Esophagus muscularis mucosa (tissue), 3 donors: ENCODE measurements around the gene UACA.

ENCODE experiments used
- POLR2A ChIP-seq: fragments of 450-650 bp; IDR thresholded peaks from one replicate; pipeline ENCODE4 v1.6.1; 2017; ENCODE audit warnings: antibody characterized with exemption, moderate library complexity, mild to moderate bottlenecking, low read depth
- POLR2AphosphoS5 ChIP-seq, 2 donors: sonication (generic); formaldehyde crosslinking; IDR thresholded peaks; one replicate each; pipeline ENCODE4 v1.6.1; 2017; ENCODE audit warnings: antibody characterized with exemption in 2 of 2
- TF ChIP-seq, protein P1 (sequence below), 3 experiments: fragments of 200-600 bp in 2 of 3; fragments of 450-650 bp in 1 of 3; sonication (generic) in 2 of 3; IDR thresholded peaks; one replicate each; pipeline ENCODE4 v1.5.1; 2017 to 2019; ENCODE audit warnings: antibody characterized with exemption in 3 of 3, mild to moderate bottlenecking in 2 of 3, moderate library complexity in 1 of 3

DNA sequence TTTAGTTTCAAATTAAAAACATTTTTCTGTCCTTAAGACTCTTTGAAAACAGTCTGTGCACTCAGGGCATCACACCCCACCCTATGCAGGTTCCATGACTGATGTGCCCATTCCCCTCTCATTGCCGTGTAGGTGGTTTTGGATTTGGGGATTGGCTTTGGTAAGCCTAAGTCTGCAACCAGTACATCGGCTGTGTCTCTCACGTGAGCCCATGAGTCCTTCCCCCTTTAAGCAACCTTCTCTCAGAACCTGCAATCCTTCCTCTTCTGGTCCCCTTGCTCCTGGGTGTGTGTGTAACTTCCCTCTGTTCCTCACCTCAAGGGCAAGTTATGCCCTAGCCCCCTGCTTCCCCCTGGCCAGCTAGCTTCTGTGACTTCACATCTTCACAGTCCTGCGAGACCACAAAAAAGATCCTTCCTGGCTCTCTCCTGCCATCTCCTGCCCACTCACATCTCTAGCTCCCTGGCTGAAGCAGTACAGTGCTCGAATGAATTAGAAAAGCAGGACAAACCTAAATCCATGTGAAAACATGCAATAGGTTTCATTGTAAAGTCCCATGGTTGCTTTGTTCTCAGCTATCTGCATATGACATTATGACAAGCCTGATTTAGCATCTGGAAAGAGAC, 126.7 kb downstream of the UACA start:
- TF ChIP-seq, protein P1, sequence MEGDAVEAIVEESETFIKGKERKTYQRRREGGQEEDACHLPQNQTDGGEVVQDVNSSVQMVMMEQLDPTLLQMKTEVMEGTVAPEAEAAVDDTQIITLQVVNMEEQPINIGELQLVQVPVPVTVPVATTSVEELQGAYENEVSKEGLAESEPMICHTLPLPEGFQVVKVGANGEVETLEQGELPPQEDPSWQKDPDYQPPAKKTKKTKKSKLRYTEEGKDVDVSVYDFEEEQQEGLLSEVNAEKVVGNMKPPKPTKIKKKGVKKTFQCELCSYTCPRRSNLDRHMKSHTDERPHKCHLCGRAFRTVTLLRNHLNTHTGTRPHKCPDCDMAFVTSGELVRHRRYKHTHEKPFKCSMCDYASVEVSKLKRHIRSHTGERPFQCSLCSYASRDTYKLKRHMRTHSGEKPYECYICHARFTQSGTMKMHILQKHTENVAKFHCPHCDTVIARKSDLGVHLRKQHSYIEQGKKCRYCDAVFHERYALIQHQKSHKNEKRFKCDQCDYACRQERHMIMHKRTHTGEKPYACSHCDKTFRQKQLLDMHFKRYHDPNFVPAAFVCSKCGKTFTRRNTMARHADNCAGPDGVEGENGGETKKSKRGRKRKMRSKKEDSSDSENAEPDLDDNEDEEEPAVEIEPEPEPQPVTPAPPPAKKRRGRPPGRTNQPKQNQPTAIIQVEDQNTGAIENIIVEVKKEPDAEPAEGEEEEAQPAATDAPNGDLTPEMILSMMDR (IDR thresholded peaks at IDR 0.05) = no peak
- TF ChIP-seq POLR2AphosphoS5 (IDR thresholded peaks at IDR 0.05) (no peak), POLR2A (no peak)
